Vagina (tissue), 2 donors: ENCODE data around the gene HTR5A.

ENCODE experiments used
- POLR2AphosphoS5 ChIP-seq, 2 donors: sonication (generic); formaldehyde crosslinking; IDR thresholded peaks; one replicate each; pipeline ENCODE4 v1.9.0; 2017; ENCODE audit warnings: antibody characterized with exemption in 2 of 2, mild to moderate bottlenecking in 2 of 2, low read depth in 1 of 2; ENCODE audit not compliant: insufficient read depth in 1 of 2
- TF ChIP-seq, protein P1 (sequence below), 3 experiments: fragments of 450-650 bp in 2 of 3; fragments of 200-600 bp in 1 of 3; sonication (generic) in 1 of 3; IDR thresholded peaks; one replicate each; pipeline ENCODE4 v1.5.1; 2017 to 2019; ENCODE audit warnings: antibody characterized with exemption in 3 of 3, mild to moderate bottlenecking in 2 of 3, moderate library complexity in 2 of 3

- TF ChIP-seq, protein P1, sequence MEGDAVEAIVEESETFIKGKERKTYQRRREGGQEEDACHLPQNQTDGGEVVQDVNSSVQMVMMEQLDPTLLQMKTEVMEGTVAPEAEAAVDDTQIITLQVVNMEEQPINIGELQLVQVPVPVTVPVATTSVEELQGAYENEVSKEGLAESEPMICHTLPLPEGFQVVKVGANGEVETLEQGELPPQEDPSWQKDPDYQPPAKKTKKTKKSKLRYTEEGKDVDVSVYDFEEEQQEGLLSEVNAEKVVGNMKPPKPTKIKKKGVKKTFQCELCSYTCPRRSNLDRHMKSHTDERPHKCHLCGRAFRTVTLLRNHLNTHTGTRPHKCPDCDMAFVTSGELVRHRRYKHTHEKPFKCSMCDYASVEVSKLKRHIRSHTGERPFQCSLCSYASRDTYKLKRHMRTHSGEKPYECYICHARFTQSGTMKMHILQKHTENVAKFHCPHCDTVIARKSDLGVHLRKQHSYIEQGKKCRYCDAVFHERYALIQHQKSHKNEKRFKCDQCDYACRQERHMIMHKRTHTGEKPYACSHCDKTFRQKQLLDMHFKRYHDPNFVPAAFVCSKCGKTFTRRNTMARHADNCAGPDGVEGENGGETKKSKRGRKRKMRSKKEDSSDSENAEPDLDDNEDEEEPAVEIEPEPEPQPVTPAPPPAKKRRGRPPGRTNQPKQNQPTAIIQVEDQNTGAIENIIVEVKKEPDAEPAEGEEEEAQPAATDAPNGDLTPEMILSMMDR (IDR thresholded peaks at IDR 0.05): no peak
- no peak for TF ChIP-seq POLR2AphosphoS5 (IDR thresholded peaks at IDR 0.05; ENCODE audit: insufficient read depth in 1 of 2, low read depth in 1 of 2)
Measured at GRCh38 chr7:155084969-155085368, 14.8 kb downstream of the HTR5A start.
